NCI-H524 (cell line): Measurements from ENCODE around the gene LRRC41.
"Not testable (repeated sequence)": the region's sequence is repeated elsewhere in the genome, so short reads cannot be mapped to it uniquely, and the experiment has no call there.

Source experiments
- DNase-seq, 2 experiments: peaks; one replicate each; lab custom pipeline; 2025; lab: John Stamatoyannopoulos, UW

Gene LRRC41, protein sequence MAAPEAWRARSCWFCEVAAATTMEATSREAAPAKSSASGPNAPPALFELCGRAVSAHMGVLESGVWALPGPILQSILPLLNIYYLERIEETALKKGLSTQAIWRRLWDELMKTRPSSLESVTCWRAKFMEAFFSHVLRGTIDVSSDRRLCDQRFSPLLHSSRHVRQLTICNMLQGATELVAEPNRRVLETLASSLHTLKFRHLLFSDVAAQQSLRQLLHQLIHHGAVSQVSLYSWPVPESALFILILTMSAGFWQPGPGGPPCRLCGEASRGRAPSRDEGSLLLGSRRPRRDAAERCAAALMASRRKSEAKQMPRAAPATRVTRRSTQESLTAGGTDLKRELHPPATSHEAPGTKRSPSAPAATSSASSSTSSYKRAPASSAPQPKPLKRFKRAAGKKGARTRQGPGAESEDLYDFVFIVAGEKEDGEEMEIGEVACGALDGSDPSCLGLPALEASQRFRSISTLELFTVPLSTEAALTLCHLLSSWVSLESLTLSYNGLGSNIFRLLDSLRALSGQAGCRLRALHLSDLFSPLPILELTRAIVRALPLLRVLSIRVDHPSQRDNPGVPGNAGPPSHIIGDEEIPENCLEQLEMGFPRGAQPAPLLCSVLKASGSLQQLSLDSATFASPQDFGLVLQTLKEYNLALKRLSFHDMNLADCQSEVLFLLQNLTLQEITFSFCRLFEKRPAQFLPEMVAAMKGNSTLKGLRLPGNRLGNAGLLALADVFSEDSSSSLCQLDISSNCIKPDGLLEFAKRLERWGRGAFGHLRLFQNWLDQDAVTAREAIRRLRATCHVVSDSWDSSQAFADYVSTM

DNA sequence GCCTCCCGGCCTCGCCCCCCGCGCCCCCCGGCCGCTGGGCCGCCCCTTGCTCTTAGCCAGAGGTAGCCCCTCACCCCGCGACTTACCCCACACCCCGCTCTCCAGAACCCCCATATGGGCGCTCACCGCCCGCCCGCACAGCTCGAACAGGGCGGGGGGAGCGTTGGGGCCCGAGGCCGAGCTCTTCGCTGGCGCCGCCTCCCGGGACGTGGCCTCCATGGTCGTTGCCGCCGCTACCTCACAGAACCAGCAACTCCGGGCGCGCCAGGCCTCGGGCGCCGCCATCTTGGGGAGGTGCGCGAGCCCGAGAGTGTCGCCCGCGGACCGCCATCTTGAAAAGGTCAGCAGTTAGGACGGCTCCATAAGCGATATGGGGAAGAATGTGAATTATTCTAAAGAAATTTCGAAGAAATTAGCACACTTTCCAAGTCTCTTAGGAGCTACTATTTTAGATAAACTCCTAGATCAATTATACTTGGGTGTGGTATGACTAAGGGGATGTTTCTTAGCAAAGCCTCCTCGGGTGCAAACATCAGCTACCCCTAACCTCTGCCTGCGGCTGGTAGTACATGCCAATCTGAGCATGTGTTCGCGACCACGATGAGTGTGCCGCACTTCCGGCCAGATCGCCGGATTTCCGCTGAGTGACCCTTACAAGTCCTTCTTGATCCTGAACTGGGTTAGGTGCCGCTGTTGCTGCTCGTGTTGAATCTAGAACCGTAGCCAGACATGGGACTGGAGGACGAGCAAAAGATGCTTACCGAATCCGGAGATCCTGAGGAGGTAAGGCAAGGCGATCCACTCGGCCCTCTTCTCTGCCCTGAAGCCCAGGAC is at the start of gene LRRC41, which contains the start of gene UQCRH:
Gene LRRC41, minus strand, starts transcription at position 579 of the 834 bp plus-strand sequence. Its CDS starts 294 bp downstream, at position 285.
Gene UQCRH, plus strand, starts transcription at position 661 of the 834 bp plus-strand sequence. Its CDS starts 69 bp downstream, at position 730.
- peak; percentile 88 to 92 for DNase-seq

DNA sequence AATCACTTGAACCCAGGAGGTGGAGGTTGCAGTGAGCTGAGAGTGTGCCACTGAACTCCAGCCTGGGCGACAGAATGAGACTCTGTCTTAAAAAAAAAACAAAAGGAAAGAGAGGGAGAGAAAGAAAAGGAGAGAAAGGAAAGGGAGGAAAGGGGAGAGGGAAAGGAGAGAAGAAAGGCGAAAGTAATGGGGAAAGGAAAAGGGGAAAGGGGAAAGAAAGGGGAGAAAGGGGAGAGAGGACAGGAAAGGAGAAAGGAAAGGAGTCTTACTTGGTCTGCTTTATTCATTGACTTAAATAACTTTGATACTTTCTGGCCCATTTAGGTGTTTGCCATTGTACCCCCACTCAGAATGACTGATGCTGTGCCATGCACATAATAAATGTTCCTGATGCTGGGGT is 48.9 kb upstream of the LRRC41 start:
- DNase-seq, result no peak

DNA sequence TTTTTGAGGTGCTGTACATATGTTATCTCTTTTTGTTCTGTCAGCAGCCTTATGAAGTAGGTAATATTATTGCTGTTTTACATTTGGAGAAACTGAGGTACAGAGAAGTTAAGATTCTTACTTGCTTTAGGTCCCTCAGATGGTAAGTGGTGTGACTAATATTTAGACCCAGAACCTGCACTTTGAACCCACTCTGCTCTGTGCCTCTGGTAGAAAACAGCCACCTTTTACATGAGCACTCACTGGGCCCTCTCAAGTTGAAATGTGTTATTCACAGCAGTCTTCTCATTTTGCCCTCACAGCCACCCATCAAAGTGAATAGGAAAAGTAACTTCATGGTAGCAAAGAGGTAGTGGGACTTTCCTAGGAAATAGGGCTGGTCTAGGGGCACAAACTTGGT is 41.9 kb upstream of the LRRC41 start:
- no peak for DNase-seq

DNA sequence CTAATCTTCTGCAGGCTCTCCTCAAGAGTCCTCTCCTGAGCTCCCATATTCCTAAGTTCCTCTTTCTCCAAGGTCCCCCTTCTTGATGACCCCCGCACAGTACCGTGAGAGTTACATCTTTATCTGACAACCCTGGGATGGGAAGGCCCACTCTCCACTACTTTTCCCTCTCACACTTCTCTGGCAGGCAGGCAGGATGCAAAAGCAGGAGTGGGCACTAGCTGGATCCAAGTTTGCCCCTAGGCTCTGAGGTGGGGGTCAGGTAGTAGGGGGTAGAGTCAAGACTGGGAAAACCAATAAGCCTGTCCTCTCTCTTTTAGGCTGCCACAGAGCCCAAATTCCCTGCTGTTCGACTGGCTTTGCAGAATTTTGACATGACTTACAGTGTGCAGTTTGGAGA is 41.1 kb upstream of the LRRC41 start:
- no peak for DNase-seq

DNA sequence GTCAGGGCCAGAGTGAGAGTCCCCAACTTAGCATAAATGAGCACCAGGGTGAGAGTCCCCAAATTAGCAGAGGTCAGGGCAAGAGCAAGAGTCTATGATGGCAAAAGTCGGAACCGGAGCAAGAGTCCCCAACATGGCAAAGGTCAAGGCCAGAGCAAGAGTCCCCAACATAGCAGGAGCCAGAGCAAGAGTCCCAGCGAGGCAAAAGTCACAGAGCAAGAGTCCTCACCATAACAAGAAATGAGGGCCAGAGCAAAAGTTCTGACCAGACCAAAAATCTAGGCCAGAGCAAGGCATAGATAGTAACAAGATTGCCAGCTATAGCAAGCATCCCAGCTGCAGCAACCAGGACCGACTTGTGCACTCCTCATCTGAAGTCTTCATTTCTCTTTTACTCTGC is 40.3 kb upstream of the LRRC41 start:
- no peak for DNase-seq

DNA sequence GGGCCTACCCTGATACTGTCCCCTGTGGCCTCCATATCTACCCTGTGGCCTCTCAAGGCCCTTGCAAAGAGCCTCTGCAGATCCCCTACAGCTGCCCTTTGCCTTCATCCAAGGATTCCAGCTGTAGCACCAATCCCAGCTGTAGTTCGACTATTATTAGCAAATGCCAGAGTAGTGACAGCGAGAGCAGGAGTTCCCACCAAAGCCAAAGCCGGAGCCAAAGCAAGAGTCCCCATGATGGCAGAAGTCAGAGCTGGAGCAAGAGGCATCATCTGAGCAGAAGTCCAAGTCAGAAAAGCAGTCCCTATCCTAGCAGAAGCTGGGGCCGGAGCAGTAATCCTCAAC is 39.9 kb upstream of the LRRC41 start:
- no peak for DNase-seq

DNA sequence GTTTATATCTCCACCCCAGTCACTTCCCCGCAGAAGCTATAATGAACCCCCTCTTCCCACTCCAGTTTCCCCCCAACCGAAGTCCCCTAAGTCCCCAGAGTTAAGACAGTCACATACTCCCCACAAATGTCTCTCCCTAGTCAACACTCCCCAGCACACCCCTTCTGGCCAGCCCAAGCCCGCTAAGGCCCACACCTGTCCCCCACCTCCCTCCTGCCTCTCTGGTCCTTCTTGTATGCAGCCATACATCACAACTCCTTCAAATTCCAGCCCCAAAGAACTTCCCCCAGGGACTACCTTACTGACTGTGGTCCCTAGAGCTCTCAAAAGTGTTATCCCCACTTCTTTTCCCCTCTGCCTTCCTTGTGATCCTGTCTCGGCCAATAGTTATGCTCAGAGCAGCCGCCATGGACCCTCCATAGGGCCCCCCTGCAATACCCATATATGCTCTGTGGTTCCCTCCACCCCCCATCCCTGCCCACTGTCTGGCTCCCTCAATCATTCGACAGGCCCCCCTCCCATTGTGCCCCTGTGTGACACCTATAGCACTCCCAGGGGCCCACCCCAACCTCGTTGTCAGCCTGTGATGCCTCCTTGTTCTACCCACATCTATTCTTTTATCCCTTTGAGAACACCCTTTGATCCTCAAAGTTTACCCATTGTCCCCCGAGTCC is 39.4 kb upstream of the LRRC41 start:
- DNase-seq, result no peak

DNA sequence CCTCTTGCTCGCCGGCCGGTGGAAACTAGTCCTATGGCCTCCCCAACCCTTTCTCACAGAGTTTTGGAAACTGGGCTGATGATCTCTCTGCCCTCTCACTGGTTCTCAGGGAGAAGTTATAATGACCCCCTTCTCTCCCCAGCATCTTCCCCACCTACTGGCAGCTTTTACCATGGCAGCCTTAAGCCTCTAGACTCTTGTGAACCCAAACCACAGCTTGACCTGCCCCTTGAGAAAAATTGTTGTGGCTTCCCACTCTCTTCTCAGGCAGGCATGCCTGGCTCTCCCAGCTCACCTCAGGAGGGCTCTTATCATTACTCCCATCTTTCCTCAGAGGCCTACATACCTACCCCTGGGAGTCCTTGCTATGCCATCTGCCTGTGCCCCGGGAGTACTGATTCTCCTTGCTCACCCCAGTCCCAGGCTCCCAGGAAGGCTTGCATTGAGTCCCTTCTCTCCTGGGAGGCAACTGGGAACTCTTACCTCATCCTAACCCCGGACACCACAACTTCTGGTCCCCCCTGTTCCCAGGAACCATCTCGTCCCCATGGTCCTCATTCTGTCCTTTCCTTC is 38.8 kb upstream of the LRRC41 start:
- no peak for DNase-seq

DNA sequence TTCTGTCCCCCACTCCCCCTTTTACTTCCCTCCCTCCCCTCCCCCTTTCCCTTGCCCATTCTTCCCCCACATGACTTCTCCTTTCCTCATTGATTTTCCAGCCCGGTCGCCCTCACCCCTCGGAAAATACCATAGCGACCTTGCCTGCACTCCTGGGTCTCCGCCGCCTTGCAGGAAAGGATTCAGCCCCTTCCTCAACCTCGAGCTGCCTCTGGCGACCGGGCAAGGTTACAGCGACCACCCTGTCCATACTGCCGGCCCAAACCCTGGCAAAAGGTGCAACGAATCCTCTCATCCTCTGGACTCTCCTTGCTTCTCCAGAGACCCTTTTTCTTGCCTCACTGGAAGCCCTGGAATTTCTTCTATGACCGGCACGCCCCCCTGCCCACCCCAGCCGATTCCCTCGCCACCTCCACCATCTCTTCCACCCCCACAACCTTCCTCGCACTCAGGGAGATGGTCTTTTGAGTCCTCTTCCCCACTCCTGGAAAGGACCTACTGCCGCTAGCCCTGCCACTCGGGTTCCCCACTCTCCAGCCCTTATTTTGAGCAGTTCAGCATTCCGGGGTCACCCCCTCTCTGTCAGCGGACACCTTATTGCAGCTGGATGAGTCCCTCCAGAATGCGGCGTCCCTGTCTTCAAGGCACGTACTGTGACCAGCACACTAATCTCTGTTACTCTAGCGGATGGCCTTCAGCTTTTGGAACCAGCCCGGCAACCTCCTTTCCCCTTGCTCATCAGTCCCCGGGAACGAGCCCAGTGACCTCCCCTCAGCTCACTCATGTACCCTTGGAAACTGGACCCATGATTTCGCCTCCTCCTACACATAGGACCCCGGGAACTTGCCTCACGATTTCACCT is 38.0 kb upstream of the LRRC41 start:
- DNase-seq, result no peak

DNA sequence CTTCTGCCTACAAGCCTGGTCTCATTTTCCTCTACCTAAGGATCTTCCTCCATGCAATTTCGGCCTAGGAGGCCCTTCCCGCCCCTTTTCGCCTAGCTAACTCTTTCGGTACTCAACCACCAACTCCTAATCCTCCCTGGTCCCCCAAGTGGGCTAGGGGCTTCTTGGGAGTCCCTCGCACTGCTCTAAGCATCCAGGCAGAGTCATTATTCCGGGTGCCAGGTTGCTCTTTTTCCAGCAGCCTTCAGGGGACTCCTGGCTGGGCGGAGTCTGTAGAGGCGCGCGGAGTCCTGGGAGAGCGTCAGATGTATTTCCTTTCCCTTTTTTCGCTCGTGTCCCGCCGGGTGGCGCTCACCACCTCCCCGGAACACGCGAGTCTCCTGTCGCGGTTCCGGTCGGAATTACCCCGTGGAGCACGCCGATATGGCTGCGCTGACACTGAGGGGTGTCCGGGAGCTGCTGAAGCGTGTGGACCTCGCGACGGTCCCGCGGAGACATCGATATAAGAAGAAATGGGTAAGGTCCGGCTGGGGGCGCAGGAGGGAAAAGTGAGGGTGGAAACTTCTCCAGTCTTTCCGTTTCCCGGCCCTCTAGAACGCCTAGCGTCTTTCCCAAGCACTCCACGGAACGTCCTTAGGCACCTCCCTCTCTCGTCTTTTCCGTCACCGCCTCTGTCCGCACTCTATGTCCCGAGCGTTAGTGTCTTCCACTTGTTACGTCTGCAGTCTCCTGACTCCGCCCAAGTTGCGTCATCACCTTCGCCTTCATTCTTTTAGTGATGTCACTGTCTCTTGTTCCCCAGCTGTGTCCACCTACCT is 37.2 kb upstream of the LRRC41 start, which contains the start of gene NSUN4:
Gene NSUN4, plus strand, starts transcription at position 404 of the 818 bp plus-strand sequence. Its CDS starts 20 bp downstream, at position 424.
- DNase-seq, result peak; percentile 84 to 93

DNA sequence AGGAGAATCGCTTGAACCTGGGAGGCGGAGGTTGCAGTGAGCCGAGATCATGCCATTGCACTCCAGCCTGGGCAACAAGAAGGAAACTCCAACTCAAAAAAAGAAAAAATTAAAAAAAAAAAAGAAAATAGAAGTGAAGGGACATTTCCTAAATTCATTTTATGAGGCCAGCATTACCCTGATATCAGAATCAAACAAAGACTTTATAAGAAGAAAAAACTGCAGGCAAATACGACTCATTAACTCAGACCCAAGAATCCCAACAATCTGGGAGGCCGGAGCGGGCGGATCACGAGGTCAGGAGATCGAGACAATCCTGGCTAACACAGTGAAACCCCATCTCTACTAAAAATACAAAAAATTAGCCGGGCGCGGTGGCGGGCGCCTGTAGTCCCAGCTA is 34.0 kb upstream of the LRRC41 start:
- not testable (repeated sequence) for DNase-seq

DNA sequence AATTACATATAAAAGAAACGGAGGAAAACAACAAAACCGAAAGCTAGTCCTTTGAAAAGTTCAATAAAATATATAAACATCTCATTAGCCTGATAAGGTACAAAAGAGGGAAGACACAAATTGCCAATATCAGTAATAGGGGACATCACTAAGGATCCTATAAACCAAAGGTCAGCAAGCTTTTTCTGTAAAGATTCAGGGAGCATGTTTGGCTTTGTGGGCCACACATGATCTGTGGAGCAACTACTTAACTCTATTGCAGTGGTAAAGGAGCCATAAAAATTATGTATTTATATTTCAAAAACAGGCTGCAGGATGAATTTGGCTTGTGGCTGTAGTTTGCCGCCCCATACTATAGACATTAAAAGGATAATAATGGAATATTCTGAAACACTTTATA is 31.7 kb upstream of the LRRC41 start:
- no peak for DNase-seq

DNA sequence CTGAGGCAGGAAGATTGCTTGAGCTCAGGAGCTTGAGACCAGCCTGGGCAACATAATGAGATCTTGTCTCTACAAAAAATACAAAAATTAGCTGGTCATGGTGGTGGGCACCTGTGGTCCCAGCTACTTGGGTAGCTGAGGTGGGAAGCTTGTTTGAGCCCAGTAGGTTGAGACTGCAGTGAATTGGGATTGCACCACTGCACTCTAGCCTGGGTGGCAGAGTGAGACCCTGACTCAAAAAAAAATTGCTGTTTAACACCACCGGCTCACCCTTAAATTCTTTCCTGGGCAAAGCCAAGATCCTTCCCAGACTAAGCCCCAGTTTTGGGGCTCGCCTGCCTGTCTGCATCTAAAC is 30.6 kb upstream of the LRRC41 start:
- no peak for DNase-seq

DNA sequence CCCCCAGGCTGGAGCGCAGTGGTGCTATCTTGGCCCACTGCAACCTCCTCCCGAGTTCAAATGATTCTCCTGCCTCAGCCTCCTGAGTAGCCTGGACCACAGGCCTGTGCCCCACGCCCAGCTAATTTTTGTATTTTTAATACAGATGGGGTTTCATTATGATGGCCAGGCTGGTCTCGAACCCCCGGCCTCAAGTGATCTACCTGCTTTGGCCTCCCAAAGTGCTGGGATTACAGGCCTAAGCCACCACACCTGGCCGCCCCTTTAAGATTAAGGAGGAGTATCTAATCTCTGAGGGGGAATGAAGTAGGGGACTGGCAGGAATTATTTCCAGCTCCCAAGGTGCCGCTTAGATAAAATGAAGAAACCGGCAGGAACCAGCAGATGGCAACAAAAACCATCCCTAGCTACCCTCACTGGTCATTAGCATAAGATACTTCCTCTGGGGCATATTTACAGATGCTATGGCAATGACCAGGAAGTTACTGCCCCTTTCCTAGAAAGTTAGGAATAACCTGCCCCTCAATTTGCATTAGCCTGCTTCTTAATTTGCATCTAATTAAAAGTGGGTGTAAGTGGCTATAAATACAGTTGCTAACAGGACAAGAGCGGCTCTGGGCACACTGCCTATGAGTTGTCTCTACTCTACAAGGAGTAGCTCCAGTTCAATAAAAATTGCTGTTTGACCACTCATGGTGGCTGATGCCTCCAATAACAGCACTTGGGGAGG is 30.0 kb upstream of the LRRC41 start:
- peak; percentile 36 to 55 for DNase-seq

DNA sequence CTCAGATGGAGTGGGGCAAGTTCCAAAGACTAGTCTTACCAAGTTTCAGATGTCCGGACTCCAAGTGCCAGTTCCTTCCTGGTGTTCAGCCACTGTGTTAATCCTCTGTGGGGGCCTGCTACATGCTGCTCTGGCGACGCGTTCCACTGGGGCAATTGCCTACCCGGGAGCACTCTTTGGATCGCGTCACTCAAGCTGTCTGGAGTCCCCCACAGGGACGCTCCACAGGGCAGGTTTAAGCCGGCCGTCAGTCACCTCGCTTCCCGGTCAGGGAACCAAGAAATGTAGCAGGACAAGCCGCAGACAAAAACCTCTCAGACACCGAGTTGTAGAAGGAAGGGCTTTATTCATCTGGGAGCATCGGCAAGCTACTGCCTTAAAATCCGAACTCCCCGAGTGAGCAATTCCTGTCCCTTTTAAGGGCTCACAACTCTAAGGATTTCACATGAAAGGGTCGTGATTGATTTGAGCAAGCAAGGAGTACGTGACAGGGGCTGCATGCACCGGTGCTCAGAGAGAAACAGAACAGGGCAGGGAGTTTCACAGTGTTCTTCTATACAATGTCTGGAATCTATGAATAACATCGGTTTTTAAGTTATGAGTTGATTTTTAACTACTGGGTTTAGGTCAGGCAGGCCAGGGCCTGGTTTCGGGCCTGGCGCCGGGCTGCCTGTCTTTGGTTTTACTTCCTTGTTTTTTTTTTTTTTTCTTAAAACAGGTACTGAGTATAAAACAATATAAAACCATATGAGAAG is 28.5 kb upstream of the LRRC41 start:
- not testable (repeated sequence) for DNase-seq

DNA sequence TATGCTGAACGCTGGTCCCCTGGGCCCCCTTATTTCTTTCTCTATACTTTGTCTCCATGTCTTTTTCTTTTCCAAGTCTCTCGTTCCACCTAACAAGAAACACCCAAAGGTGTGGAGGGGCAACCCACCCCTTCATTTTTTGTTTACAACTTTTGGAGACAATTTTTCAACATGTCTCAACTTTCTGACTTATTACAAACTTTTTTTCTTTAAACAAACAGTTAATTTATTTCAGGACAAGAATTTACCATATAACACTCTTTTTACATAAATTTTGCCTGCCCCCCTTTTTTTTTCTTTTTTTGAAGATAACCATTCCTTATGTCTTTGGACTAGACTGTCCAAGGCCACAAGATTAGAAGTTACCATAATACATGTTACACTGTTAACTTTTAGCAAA is 27.0 kb upstream of the LRRC41 start:
- not testable (repeated sequence) for DNase-seq

DNA sequence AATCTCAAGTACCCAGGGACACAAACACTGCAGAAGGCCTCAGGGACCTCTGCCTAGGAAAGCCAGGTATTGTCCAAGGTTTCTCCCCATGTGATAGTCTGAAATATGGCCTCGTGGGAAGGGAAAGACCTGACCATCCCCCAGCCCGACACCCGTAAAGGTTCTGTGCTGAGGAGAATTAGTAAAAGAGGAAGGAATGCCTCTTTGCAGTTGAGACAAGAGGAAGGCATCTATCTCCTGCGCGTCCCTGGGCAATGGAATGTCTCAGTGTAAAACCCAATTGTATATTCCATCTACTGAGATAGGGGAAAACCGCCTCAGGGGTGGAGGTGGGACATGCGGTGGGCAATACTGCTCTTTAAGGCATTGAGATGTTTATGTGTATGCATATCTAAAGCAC is 26.4 kb upstream of the LRRC41 start:
- DNase-seq, result not testable (repeated sequence)

DNA sequence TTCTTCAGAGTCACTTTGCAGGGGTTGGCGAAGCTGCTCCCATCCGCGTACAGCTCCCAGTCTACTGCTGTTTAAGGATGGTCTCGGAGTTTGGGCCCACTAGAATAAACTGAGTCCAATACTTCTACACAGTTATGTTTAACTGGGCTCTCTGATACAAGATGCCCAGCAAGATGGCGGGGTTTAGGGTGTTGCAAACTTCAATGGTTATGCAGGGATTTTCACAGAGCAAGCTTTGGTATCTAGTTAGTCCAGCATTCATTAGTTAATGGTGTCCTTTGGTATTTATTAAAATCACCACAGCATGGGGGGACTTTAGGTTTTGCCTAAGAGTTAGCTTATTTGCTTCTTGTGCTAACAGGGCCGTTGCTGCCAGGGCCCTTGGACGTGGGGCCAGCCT is 24.8 kb upstream of the LRRC41 start:
- DNase-seq, result not testable (repeated sequence)
